HG03378 (cell line): Measurements from ENCODE around the gene MYO5B.
A peak's percentile ranks its signal among the peaks of the same experiment; 100 is the strongest.
"Not testable (repeated sequence)": the region's sequence is repeated elsewhere in the genome, so short reads cannot be mapped to it uniquely, and the experiment has no call there.

Experiments
- ATAC-seq: cut with Tn5 transposase; IDR thresholded peaks from one replicate; pipeline ENCODE4 v1.9.1; 2021; ENCODE audit warnings: mild to moderate bottlenecking, moderate library complexity; ENCODE audit not compliant: unreplicated experiment

Gene MYO5B

GRCh38 chr18:49813319-49814146 is 381.4 kb downstream of the MYO5B start, which contains the start of gene ACAA2:
Gene ACAA2, minus strand, starts transcription at chr18:49813533. Its CDS starts 49 bp downstream, at chr18:49813484.
- ATAC-seq: peak; percentile 74

- peak; percentile 27 for ATAC-seq
Measured at GRCh38 chr18:49813069-49813318, 382.0 kb downstream of the MYO5B start.

DNA sequence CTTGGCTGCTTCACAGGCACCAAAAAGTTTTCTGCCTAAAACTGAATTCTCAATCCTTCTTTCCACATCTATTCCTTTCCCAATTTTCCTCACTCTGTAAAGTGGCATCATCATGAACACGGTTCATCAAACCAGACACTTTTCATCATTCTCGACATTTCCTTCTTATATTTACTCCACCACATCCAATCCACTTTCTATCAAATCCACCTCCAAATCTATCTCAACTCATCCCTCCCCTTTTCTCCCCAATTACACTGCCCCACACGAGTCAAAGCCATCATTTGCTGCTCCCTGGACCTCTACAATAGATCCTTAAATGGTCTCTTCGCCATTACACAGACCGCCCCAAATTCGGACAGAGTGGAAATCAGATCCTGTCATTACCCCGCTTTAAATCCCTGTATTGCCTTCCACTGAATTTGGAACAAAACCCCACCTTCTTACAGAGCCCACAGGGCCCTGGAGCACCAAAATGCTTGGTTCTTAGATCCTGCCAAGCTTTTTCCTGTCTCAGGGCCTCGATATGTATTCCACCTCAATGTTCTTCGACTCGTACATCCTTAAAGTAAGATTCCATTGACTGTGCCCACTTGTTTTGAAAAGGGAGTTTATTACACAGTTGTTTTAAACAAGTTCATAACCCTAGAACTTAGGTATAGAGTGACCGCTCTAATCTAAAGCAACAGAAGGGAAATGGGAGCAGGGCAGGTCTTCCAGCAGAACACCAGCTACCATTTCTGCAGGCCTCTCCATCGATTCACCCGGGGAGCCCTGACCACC is 382.5 kb downstream of the MYO5B start:
- ATAC-seq: no peak

DNA sequence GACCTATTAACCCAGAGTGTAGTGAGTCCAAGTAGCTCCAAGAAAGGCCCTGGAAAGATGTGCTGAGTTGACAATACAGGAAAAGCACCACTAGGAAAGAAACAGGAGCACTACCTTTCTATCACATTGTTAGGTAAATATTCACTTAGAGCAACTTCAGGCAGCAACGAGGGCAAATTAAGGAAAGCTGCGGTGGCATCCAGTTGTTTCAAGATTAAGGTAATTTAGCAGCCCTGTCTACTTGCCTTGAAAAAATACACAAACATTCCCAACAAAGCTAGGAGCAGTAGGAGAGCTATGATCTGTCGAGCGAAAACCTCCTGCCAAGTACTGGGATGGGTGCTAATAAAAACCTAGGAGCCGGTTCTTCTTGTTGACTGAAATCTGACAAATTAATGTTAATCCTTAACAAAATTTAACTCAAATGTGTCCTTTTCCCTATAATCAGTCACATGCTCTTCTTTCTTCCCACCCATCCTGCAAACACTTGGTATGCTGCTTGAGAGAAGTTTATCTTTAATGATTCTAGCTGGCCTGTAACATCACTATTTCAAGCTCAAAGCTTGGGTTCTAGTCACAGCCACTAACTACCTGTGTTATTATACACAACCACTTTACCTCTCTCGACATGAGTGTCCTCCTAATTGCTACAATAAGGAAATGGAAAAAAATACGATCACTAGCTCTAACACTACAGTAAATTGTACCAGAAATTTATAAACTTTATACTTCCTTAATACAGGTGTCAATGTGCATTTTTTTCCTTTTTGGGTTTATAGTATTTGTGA is 383.6 kb downstream of the MYO5B start:
- no peak for ATAC-seq

DNA sequence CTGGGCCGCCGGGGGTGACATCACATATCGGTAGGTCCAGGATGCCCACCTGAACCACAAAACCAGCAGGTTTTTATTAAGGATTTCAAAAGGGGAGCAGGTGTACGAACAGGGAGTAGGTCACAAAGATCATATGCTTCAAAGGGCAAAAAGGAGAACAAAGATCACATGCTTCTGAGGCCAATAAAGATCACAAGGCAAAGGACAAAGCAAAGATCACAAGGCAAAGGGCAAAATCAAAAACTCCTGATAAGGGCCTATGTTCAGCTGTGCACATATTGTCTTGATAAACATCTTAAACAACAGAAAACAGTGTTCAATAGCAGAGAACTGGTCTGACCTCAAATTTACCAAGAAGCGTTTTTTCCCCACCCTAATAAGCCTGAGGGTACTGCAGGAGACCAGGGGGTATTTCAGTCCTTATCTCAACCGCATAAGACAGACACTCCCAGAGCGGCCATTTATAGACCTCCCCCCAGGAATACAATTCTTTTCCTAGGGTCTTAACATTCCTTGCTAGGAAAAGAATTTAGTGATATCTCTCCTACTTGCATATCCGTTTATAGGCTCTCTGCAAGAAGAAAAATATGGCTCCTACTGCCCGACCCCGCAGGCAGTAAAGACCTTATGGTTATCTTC is 386.3 kb downstream of the MYO5B start:
- ATAC-seq: not testable (repeated sequence)

GRCh38 chr18:49804096-49804495 is 390.9 kb downstream of the MYO5B start:
- ATAC-seq: no peak

DNA sequence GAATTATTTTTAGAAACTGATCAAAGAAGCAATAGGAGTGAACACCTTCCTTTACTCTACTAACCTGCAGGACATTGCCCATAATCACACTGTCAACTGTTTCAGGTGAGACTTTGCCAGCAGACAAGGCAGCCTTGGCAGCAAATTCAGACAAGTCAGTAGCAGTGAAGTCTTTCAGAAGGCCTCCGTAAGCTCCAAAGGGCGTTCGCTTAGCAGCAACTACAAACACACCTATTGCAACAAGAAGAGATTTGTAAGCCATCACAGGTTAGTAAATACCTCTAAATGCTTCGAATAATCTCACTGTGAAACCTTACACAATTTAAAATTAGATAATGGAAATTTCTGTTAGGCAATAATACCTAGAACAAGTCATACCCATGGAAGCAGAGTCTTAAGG is 392.3 kb downstream of the MYO5B start:
- no peak for ATAC-seq

DNA sequence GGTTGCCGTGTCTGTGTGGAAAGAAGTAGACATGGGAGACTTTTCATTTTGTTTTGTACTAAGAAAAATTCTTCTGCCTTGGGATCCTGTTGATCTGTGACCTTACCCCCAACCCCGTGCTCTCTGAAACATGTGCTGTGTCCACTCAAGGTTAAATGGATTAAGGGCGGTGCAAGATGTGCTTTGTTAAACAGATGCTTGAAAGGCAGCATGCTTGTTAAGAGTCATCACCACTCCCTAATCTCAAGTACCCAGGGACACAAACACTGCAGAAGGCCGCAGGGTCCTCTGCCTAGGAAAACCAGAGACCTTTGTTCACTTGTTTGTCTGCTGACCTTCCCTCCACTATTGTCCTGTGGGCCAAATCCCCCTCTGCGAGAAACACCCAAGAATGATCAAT is 394.5 kb downstream of the MYO5B start:
- not testable (repeated sequence) for ATAC-seq

- not testable (repeated sequence) for ATAC-seq
Measured at GRCh38 chr18:49799806-49800205, 395.1 kb downstream of the MYO5B start.

DNA sequence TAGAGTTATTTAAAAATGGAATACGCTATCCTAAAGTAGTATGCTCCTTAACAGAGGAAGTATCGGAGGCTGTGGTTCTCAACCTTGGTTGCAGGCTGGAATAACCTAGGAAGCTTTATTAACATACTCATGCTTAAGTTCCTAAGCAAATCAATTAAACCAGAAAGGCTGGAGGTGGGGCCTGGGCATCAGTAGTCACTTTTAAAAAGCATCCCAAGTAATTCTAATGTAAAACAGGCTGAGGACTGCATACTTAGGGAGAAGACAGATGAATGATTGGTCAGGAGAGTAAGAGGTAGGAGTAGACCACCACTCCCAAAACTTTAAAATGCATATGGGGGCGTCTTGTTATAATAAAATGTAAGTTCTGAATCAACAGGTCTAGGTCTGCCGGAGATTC is 396.9 kb downstream of the MYO5B start:
- ATAC-seq: no peak

DNA sequence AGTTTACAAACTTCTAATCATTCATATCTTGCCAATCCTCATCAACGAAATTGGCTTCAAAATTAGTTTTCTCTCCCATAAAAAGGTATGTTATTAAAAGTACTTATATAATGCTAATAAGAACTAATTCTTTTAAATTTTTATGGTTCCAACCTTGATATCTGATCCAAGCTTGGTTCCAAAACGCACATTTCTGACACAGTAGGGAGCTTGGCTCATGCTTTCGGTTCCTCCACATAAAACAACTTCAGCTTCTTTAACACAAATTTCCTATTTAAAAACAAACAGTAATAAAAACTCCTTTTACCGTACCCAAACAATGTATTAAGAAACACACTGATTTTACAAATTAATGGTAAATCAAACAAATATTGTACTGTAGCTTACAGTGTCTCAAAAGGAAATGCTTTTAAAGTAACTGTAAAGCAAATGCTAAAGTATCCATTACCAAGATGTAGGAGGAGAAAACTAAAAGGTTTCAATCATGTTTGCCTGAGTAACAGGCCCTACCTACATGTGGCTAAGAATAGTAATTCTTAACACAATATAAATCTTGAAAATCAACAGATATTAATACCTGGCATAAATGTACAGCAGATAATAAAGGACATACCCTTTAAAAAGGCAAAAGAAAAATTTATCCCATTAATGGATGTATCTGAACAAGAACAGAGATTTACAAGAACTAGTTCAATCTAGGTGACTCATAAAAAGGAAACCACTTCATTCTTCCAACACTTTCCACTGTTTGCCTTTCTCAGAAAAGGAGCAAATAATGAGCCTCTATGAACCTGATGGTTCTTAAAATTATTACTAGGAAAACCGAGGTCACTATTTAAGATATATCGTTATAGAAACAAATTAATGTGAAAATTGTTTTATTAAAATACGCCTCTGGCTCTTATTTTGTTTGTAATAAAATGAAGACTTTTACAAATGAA is 399.1 kb downstream of the MYO5B start:
- ATAC-seq: no peak

- no peak for ATAC-seq
Measured at GRCh38 chr18:49794743-49795142, 400.2 kb downstream of the MYO5B start.

DNA sequence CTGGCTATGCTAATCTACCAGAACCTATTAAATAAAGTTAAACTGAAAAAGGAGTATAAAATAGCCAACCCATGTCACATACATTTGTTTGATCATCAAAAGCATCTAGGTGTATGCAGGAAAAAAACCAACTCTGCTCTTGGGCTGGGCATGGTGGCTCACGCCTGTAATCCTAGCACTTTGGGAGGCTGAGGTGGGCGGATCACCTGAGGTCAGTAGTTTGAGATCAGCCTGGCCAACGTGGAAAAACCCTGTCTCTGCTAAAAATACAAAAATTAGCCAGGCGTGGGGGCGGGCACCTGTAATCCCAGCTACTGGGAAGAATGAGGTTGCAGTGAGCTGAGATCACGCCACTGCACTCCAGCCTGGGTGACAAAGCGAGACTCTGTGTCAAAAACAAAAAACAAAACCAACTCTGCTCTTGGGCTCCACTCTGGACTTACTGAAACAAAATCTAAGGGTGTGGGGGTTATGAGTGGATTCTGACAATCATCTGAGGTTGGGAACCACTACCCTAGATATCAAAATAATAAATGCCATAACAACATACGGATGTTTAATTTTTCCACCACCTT is 405.3 kb downstream of the MYO5B start:
- ATAC-seq: not testable (repeated sequence)

DNA sequence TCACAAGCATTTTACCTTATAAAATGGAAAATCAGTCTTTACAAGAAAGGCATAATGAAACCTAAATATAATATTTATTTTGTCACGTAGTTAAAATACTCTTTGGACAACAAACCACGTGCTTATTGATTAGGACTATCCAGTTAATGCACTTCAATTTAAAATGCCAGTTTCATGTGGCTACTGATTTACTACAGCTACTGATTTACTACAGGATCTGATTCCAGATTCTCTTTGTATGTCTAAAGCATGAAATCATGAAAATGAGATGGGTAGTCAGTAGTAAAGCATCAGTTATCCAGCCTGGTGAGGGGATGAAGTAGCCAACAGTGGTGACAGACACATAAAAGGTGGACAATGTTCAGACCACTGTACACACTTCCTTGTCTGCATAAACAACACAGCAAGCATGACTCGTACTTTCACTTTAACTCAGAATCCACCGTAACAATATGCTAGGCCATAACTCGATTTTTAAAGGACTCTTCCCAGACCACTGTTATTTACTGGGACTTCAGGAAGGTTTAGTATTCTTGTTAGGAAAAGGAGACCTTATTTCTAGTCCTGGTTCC is 406.5 kb downstream of the MYO5B start:
- peak; percentile 81 for ATAC-seq

DNA sequence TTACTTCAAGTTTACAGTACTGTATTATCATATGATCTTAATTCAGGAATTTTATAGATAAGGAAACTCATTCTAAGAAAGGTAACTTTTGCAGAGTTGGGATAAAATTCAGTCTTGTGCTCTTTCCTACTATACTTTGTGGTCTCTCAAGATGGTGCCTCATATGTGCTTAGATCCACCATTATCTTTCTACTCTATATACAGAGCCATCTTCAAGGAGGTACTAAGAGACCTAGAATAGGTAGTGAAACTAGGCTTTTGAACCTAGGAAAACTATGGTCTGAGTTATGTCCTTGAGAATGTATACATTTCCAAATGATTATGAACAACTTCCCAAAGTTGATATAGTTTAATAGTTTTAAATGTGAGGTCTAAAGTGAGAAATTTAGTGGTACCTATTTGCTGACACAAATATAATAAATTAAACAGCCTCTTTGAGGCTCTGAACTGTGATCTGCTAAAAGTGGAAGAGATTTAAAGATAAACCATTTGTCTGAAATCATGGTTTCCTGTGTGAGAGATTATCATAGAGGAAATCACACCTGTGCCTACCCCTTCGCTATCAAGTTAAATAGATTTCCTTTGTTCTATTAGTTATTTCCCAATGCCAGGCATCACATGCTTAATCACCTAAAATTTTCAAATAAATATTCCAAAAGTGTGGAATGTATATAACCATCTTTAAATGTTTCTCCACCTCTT is 408.8 kb downstream of the MYO5B start:
- no peak for ATAC-seq

DNA sequence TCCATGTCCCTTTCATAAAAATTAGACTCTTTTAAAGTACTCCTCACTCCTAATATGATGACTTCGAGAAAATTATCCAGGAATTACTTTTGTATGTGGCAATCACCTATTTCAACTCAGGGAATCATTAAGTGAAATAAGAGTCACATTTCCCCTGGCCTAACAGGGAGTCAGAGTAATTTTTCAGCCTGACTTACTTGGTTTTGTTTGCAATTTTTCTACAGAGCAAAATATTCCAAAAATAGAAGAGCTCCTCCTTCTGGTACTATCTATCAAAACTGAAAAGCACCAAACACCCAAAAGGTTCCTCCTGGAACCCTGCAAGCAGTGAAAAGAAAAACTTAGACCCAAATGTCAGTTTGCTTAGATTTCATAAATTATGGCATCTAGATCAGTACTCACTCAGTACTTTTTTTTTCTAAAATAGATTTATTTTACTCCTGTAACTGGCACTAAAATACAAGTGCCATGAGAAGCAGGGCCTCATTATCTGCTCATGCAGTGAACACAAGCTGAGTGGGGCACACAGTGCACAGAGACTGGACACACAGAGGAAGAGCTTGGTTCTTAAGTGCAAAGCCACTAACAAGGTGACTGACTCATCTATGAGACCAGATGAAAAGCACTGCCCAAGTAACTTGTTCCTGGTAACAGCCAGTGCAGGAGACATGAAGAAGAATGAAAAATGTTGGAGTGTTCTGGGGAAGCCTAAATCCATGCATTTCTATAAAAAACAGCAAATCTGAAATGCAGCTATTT is 410.3 kb downstream of the MYO5B start:
- ATAC-seq: no peak

- ATAC-seq: not testable (repeated sequence)
Measured at GRCh38 chr18:49783631-49784030, 411.3 kb downstream of the MYO5B start.
